HG02852 (cell line): Measurements from ENCODE around the gene MTRF1.
"Not testable (repeated sequence)": the region's sequence is repeated elsewhere in the genome, so short reads cannot be mapped to it uniquely, and the experiment has no call there.

Experiments used
- ATAC-seq: cut with Tn5 transposase; IDR thresholded peaks from one replicate; pipeline ENCODE4 v1.9.1; 2021; ENCODE audit warnings: mild to moderate bottlenecking, moderate library complexity; ENCODE audit not compliant: unreplicated experiment

Gene MTRF1

GRCh38 chr13:41282129-41282571, 18.8 kb upstream of the MTRF1 start:
- ATAC-seq = no peak

- not testable (repeated sequence) for ATAC-seq
Observed at GRCh38 chr13:41279156-41279555, 15.8 kb upstream of the MTRF1 start.

GRCh38 chr13:41276824-41277223, 13.4 kb upstream of the MTRF1 start:
- ATAC-seq = no peak

GRCh38 chr13:41274881-41275280, 11.5 kb upstream of the MTRF1 start:
- ATAC-seq = no peak

- no peak for ATAC-seq
Observed at GRCh38 chr13:41273831-41274441, 10.6 kb upstream of the MTRF1 start.

- no peak for ATAC-seq
Observed at GRCh38 chr13:41271456-41272285, 8.3 kb upstream of the MTRF1 start.

- no peak for ATAC-seq
Observed at GRCh38 chr13:41268764-41269163, 5.4 kb upstream of the MTRF1 start.

- no peak for ATAC-seq
Observed at GRCh38 chr13:41267106-41267505, 3.7 kb upstream of the MTRF1 start.

- ATAC-seq = no peak
Observed at GRCh38 chr13:41259875-41260501, 3.4 kb downstream of the MTRF1 start.

GRCh38 chr13:41257535-41257934, 5.8 kb downstream of the MTRF1 start:
- no peak for ATAC-seq

- ATAC-seq = no peak
Observed at GRCh38 chr13:41254902-41255301, 8.5 kb downstream of the MTRF1 start.

- no peak for ATAC-seq
Observed at GRCh38 chr13:41250993-41251392, 12.4 kb downstream of the MTRF1 start.

- ATAC-seq = no peak
Observed at GRCh38 chr13:41246969-41247680, 16.3 kb downstream of the MTRF1 start.

- no peak for ATAC-seq
Observed at GRCh38 chr13:41244556-41244955, 18.8 kb downstream of the MTRF1 start.

- ATAC-seq = no peak
Observed at GRCh38 chr13:41241626-41242025, 21.8 kb downstream of the MTRF1 start.

GRCh38 chr13:41236369-41236768, 27.0 kb downstream of the MTRF1 start:
- no peak for ATAC-seq

- no peak for ATAC-seq
Observed at GRCh38 chr13:41232578-41233480, 30.5 kb downstream of the MTRF1 start.

GRCh38 chr13:41231786-41232185, 31.6 kb downstream of the MTRF1 start:
- no peak for ATAC-seq

GRCh38 chr13:41231025-41231677, 32.2 kb downstream of the MTRF1 start:
- no peak for ATAC-seq

GRCh38 chr13:41229356-41229755, 34.0 kb downstream of the MTRF1 start:
- no peak for ATAC-seq
